ENCODE data around the gene ARNT2. TPM values are rescaled to one million over a fixed set of nuclear protein-coding genes. Genes with fewer than 3 reads are reported as not detected.

Gene ARNT2
- polyA plus RNA-seq, 2 donors, result 0.33 to 0.94 TPM

DNA sequence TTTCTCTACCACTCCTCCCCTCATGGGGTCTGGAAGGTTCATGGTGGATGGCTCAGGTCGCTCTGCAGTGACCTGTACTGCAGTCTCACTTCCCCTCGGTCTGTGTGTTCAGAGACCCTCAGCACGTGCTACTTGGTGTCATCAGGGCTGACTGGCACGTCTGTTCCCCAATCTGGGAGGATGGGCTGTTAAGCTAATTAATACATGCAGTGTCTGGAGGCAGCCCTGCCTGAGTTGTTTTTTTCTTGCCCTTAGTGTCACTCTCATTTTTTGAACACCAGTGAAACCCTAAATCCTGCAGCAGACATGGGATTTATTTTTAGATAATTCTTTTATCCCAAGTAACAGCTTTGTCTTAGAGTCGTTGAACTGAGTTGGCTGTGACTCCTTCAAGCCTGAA, 64.6 kb downstream of the ARNT2 start:
- Histone ChIP-seq H3K36me3 (ENCODE audit: control insufficient read depth in 2 of 2, insufficient read depth in 2 of 2, low read length in 1 of 2) (no peaks in the 10 kb centered on the region), H3K9me3 (ENCODE audit: control insufficient read depth in 2 of 2, insufficient read depth in 1 of 2, low read depth in 1 of 2, low read length in 1 of 2) (no peaks in the 10 kb centered on the region), H3K4me3 (ENCODE audit: low read depth in 1 of 2, low read length in 2 of 2) (no peak overlapping the region), H3K27ac (ENCODE audit: low read depth in 2 of 2, low read length in 1 of 2) (no peak overlapping the region), H3K27me3 (ENCODE audit: control insufficient read depth in 1 of 2, insufficient read depth in 2 of 2, low read length in 2 of 2) (no peaks in the 10 kb centered on the region), H3K4me1 (ENCODE audit: control insufficient read depth in 2 of 2, insufficient read depth in 2 of 2, low read length in 1 of 2) (no peaks in the 10 kb centered on the region)
- WGBS, 2 donors, result 71 to 72% methylated on average over 5 of the region's 5 CpGs

DNA sequence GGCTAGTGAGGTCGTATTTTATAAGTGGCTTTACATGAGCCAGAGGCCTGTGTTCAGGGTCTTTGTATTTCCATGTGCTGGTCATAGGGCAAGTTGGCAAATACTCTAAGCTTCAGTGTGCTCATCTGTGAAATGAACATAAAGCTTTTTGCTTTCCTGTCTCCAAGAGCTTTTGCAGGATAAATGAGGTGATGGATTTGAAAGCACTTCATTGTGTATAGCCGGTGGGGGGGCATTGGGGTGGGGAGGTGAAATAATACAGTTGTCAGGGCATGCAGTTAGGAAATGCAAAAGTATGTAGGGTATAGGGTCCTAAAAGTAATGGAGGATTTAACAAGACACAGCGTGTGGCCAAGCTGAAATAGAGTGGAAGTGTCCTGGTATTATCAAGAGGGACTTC, 67.7 kb downstream of the ARNT2 start:
- no peaks in the 10 kb centered on the region for H3K9me3 ChIP-seq (ENCODE audit: control insufficient read depth in 2 of 2, insufficient read depth in 1 of 2, low read depth in 1 of 2, low read length in 1 of 2)
- no peak overlapping the region for H3K4me3 ChIP-seq (ENCODE audit: low read depth in 1 of 2, low read length in 2 of 2)
- no peaks in the 10 kb centered on the region for H3K36me3 ChIP-seq (ENCODE audit: control insufficient read depth in 2 of 2, insufficient read depth in 2 of 2, low read length in 1 of 2)
- H3K4me1 ChIP-seq (ENCODE audit: control insufficient read depth in 2 of 2, insufficient read depth in 2 of 2, low read length in 1 of 2), result no peaks in the 10 kb centered on the region
- WGBS, 2 donors, result 87% methylated on average over 3 of the region's 3 CpGs
- H3K27ac ChIP-seq (ENCODE audit: low read depth in 2 of 2, low read length in 1 of 2), result no peak overlapping the region
- no peaks in the 10 kb centered on the region for H3K27me3 ChIP-seq (ENCODE audit: control insufficient read depth in 1 of 2, insufficient read depth in 2 of 2, low read length in 2 of 2)

DNA sequence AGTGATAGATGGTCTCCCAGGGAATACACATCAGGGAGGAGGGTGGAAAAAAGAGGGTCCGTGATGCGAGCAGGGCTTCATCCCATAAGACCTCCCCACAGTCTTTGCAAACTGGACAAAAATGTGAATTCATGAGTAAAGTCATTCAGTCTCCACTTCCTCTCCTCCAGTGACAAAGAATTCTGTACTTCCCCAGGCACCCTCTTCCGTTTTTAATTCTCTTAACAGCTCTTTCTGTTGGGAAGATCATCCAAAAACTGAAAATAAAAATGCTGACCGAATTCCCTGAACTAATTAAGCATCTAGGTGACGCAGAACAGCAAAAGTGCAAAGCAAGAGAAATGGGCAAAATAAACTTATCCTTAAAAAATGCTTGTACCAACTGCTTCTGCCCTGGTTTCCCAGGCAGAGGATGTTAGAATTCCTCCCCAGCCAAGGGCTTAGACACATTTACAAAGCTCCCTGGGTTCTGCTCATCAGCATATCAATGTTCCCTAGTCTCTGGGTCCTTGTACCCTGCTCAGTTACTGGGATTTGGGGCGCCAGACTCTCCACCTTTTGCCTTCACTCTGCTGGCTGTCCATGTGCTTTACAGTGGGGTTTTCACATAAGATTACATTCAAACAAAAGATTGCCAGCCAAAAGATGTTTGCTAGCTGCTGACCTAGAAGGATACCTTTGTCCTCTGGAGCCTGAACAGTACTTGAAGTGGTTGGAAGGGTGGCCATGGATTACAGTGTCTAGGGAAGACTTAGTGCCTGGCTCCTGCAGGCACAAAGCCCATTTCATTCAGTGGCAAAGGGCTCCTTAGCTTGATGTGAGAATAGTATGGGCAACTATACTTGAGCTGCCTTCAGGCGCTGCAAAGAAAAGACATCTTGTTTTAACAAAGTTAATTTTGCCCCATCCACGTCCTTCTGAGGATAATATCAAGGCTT, 69.4 kb downstream of the ARNT2 start:
- no peaks in the 10 kb centered on the region for H3K9me3 ChIP-seq (ENCODE audit: control insufficient read depth in 2 of 2, insufficient read depth in 1 of 2, low read depth in 1 of 2, low read length in 1 of 2)
- H3K4me3 ChIP-seq (ENCODE audit: low read depth in 1 of 2, low read length in 2 of 2), result no peak overlapping the region
- H3K27ac ChIP-seq (ENCODE audit: low read depth in 2 of 2, low read length in 1 of 2), result no peak overlapping the region
- no peaks in the 10 kb centered on the region for H3K27me3 ChIP-seq (ENCODE audit: control insufficient read depth in 1 of 2, insufficient read depth in 2 of 2, low read length in 2 of 2)
- H3K36me3 ChIP-seq (ENCODE audit: control insufficient read depth in 2 of 2, insufficient read depth in 2 of 2, low read length in 1 of 2), result no peaks in the 10 kb centered on the region
- 77 to 80% methylated on average over 8 of the region's 8 CpGs for WGBS, 2 donors
- peaks cover 0 to 2% of the 10 kb centered on the region in 2 donors for H3K4me1 ChIP-seq (ENCODE audit: control insufficient read depth in 2 of 2, insufficient read depth in 2 of 2, low read length in 1 of 2)

DNA sequence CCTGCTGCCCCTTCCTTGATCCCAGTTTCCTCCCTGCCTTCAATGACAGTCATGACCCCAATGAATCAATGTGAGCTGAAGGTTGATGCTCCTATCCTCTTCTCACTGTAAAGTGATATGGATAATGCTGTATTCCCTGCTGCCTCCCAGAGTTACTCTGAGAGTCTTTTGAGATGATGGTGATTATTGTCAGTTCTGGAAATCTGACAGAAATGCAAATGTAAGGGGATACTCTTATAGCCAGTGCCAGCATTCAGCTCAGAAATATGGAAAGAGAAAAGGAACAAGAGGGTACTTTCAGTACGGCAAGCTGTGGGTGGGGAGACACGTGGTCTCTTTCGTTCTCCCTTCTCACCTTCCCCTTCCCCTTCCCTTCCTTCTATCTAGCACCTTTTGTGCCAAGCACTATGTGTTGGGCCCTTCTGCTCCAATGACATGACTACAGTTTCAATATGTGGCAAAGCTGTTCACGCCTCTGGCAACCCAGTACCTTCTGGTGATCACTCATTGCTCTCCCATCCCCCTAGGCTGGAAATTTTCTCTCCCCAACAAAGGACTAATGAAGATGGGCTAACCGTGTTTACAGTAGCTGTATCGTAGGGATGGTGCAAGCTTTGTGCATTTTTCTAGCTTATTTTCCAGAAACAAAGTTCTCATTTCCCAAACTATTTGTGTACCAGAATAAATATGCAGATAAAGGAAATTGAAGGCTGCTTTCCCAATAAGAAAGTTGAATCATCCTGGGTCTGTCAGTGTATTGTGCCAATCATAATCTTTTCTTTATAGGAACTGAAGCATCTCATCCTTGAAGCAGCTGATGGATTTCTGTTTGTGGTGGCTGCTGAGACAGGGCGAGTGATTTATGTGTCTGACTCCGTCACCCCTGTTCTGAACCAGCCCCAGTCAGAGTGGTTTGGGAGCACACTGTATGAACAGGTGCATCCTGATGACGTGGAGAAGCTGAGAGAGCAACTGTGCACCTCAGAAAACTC, 70.3 kb downstream of the ARNT2 start:
- peaks cover under 1 to 5% of the 10 kb centered on the region in 2 donors for H3K4me1 ChIP-seq (ENCODE audit: control insufficient read depth in 2 of 2, insufficient read depth in 2 of 2, low read length in 1 of 2)
- WGBS, 2 donors, result 68 to 76% methylated on average over 9 of the region's 9 CpGs
- H3K4me3 ChIP-seq (ENCODE audit: low read depth in 1 of 2, low read length in 2 of 2), result no peak overlapping the region

DNA sequence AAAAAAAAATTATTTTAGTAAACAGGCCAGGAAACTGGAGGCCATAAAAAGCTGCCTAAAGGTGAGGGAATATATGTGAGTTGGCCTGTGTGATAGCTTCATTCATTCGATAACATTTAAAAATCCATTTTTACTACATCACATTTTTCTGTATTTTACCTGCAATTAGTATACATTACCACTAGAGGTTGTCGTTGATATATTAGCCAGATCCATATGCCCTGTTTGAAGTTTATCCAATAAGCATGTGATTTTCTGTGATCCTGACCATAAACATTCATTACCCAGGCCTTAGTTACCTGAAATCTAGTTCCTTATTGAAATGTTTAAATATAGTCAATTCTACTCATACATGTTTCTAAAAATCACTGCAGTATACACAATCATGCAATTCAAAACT, 71.4 kb downstream of the ARNT2 start:
- no peaks in the 10 kb centered on the region for H3K27me3 ChIP-seq (ENCODE audit: control insufficient read depth in 1 of 2, insufficient read depth in 2 of 2, low read length in 2 of 2)
- peaks cover 3 to 10% of the 10 kb centered on the region in 2 donors for H3K4me1 ChIP-seq (ENCODE audit: control insufficient read depth in 2 of 2, insufficient read depth in 2 of 2, low read length in 1 of 2)
- H3K9me3 ChIP-seq (ENCODE audit: control insufficient read depth in 2 of 2, insufficient read depth in 1 of 2, low read depth in 1 of 2, low read length in 1 of 2), result no peaks in the 10 kb centered on the region
- H3K4me3 ChIP-seq (ENCODE audit: low read depth in 1 of 2, low read length in 2 of 2), result no peak overlapping the region
- 93 to 95% methylated on average over 2 of the region's 2 CpGs for WGBS, 2 donors
- H3K36me3 ChIP-seq (ENCODE audit: control insufficient read depth in 2 of 2, insufficient read depth in 2 of 2, low read length in 1 of 2), result no peaks in the 10 kb centered on the region
- H3K27ac ChIP-seq (ENCODE audit: low read depth in 2 of 2, low read length in 1 of 2), result no peak overlapping the region

More for the DNA sequence above, 70.3 kb downstream of the ARNT2 start:
- Histone ChIP-seq H3K27me3 (ENCODE audit: control insufficient read depth in 1 of 2, insufficient read depth in 2 of 2, low read length in 2 of 2) (no peaks in the 10 kb centered on the region), H3K9me3 (ENCODE audit: control insufficient read depth in 2 of 2, insufficient read depth in 1 of 2, low read depth in 1 of 2, low read length in 1 of 2) (no peaks in the 10 kb centered on the region), H3K36me3 (ENCODE audit: control insufficient read depth in 2 of 2, insufficient read depth in 2 of 2, low read length in 1 of 2) (no peaks in the 10 kb centered on the region), H3K27ac (ENCODE audit: low read depth in 2 of 2, low read length in 1 of 2) (no peak overlapping the region)

DNA sequence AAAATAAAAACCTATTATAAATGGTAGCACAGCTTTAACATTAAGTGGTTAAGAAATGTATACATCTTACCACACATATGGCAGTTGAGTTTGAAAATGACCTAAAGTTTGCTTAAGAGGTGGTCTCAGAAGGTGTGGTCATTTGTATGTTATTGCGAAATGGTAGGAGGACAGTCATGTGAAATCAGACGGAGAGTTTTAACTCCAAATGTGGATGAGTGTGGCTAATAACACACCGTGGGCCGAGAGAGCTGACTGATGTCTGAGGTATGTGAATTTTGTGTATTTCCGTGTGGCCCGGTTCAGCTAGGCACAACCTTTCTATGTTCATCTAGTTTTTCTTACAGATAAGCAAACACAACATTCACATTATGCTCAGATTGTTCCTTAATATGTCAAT, 71.9 kb downstream of the ARNT2 start:
- Histone ChIP-seq H3K27me3 (ENCODE audit: control insufficient read depth in 1 of 2, insufficient read depth in 2 of 2, low read length in 2 of 2) (no peaks in the 10 kb centered on the region), H3K27ac (ENCODE audit: low read depth in 2 of 2, low read length in 1 of 2) (no peak overlapping the region), H3K4me3 (ENCODE audit: low read depth in 1 of 2, low read length in 2 of 2) (no peak overlapping the region), H3K9me3 (ENCODE audit: control insufficient read depth in 2 of 2, insufficient read depth in 1 of 2, low read depth in 1 of 2, low read length in 1 of 2) (no peaks in the 10 kb centered on the region), H3K4me1 (ENCODE audit: control insufficient read depth in 2 of 2, insufficient read depth in 2 of 2, low read length in 1 of 2) (peaks cover 3 to 11% of the 10 kb centered on the region in 2 donors), H3K36me3 (ENCODE audit: control insufficient read depth in 2 of 2, insufficient read depth in 2 of 2, low read length in 1 of 2) (no peaks in the 10 kb centered on the region)
- 96% methylated on average over 6 of the region's 6 CpGs for WGBS, 2 donors

DNA sequence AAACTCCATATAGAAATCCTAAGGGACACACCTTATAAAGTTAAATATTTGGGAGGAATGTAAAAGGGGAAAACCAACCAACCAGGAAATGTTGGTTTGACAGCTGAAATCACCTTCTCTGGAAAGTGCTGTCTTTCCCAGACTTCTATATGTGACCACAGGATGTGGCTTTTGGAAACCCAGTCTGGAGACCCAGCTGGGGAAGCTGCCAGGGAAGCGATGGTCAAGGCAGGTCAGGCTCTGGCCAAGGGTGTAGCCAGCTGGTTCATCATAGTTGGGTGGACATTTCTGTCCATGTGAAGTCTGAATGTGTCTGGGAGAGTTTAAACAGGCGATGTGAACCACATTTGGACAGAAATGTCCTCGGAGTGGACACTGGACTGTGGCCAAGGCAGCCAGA, 73.9 kb downstream of the ARNT2 start:
- Histone ChIP-seq H3K4me3 (ENCODE audit: low read depth in 1 of 2, low read length in 2 of 2) (no peak overlapping the region), H3K36me3 (ENCODE audit: control insufficient read depth in 2 of 2, insufficient read depth in 2 of 2, low read length in 1 of 2) (no peaks in the 10 kb centered on the region), H3K9me3 (ENCODE audit: control insufficient read depth in 2 of 2, insufficient read depth in 1 of 2, low read depth in 1 of 2, low read length in 1 of 2) (no peaks in the 10 kb centered on the region), H3K27ac (ENCODE audit: low read depth in 2 of 2, low read length in 1 of 2) (no peak overlapping the region), H3K4me1 (ENCODE audit: control insufficient read depth in 2 of 2, insufficient read depth in 2 of 2, low read length in 1 of 2) (peaks cover 3 to 11% of the 10 kb centered on the region in 2 donors), H3K27me3 (ENCODE audit: control insufficient read depth in 1 of 2, insufficient read depth in 2 of 2, low read length in 2 of 2) (no peaks in the 10 kb centered on the region)
- 80 to 84% methylated on average over 3 of the region's 3 CpGs for WGBS, 2 donors

DNA sequence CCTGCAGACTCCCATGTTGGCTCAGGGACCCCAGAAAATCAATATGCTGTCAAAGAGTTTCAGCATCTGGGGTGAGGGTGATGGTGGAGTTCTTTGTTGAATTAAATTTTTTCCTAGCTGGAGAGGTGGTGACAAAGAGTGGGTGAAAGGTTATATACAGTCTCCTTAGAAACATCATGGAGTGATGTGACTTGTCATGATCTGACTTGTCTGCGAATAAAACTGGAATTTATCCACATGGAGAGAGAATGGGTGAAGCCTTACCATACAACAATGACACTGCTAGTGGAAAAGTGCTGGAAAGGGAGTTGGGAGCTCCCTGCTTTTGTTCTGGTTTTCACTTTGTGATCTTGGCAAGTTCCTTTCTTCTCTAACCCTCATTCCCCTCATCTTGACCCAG, 75.0 kb downstream of the ARNT2 start:
- no peak overlapping the region for H3K4me3 ChIP-seq (ENCODE audit: low read depth in 1 of 2, low read length in 2 of 2)
- H3K4me1 ChIP-seq (ENCODE audit: control insufficient read depth in 2 of 2, insufficient read depth in 2 of 2, low read length in 1 of 2), result peaks cover 3 to 17% of the 10 kb centered on the region in 2 donors
- H3K27me3 ChIP-seq (ENCODE audit: control insufficient read depth in 1 of 2, insufficient read depth in 2 of 2, low read length in 2 of 2), result no peaks in the 10 kb centered on the region
- no peaks in the 10 kb centered on the region for H3K9me3 ChIP-seq (ENCODE audit: control insufficient read depth in 2 of 2, insufficient read depth in 1 of 2, low read depth in 1 of 2, low read length in 1 of 2)
- H3K27ac ChIP-seq (ENCODE audit: low read depth in 2 of 2, low read length in 1 of 2), result no peak overlapping the region
- 43 to 64% methylated on average over 1 of the region's 1 CpG for WGBS, 2 donors
- no peaks in the 10 kb centered on the region for H3K36me3 ChIP-seq (ENCODE audit: control insufficient read depth in 2 of 2, insufficient read depth in 2 of 2, low read length in 1 of 2)

DNA sequence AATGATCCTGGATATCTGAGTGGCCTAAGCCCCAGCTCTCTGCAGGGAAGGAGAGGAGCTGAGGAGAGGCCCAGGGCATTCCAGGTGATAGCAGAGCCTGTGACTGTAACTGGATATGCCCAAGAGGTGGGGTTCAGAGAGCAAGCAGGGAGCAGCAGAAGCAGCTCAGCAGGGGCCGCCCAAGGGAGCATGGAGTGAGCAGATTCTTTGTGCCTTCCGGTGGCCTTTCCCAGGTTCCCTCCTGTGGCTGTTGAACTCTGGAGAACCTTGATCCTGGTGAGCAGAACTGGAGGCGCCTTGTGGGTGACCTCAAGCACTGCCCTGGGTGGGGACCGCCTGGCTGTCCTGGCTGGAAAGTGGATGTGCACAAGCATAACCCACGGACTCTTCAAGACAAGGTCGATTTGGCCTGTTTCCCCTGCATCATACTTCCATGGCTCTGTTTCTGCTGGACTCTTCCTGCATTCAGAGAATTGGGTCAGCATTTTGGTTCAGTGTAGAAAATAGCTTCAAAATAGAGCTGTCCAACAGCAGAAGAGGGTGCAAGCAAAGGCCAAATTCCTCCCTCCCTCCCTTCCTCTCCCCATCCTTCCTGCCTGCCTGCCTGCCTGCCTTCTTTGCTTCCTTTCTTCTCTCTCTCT, 76.1 kb downstream of the ARNT2 start:
- 76 to 77% methylated on average over 6 of the region's 6 CpGs for WGBS, 2 donors
- no peaks in the 10 kb centered on the region for H3K36me3 ChIP-seq (ENCODE audit: control insufficient read depth in 2 of 2, insufficient read depth in 2 of 2, low read length in 1 of 2)
- H3K4me1 ChIP-seq (ENCODE audit: control insufficient read depth in 2 of 2, insufficient read depth in 2 of 2, low read length in 1 of 2), result peaks cover 3 to 17% of the 10 kb centered on the region in 2 donors
- H3K4me3 ChIP-seq (ENCODE audit: low read depth in 1 of 2, low read length in 2 of 2), result no peak overlapping the region
- no peaks in the 10 kb centered on the region for H3K9me3 ChIP-seq (ENCODE audit: control insufficient read depth in 2 of 2, insufficient read depth in 1 of 2, low read depth in 1 of 2, low read length in 1 of 2)
- no peaks in the 10 kb centered on the region for H3K27me3 ChIP-seq (ENCODE audit: control insufficient read depth in 1 of 2, insufficient read depth in 2 of 2, low read length in 2 of 2)
- H3K27ac ChIP-seq (ENCODE audit: low read depth in 2 of 2, low read length in 1 of 2), result peak overlapping the region; percentile 8 to 15
